Fibroblast of the aortic adventitia (primary cell): ENCODE data around the gene NADSYN1. TPM values are rescaled to one million over a fixed set of nuclear protein-coding genes. Genes with fewer than 3 reads are reported as not detected.

Experiments used
- DNase-seq: peaks from one replicate; pipeline ENCODE4 v3.0.0-alpha.2; 2010; ENCODE audit warnings: low read depth
- H3K4me3 ChIP-seq: 2 replicates; pipeline ENCODE4 v1.5.1; 2011; ENCODE audit warnings: low read depth, mild to moderate bottlenecking, control low read depth, low read length, moderate library complexity
- CTCF ChIP-seq: IDR thresholded peaks from 2 replicates; pipeline ENCODE4 v1.5.1; 2011; ENCODE audit warnings: mild to moderate bottlenecking, low read length, control low read depth, inconsistent platforms; ENCODE audit not compliant: insufficient read depth
- total RNA-seq: library from RNA; depleted of rRNA; stranded (reverse); fragments of >200 nt; gene quantifications from 2 replicates; pipeline ENCODE4 v1.2.3, GENCODE V29; 2012; ENCODE audit warnings: low replicate concordance

NADSYN1 gene
- total RNA-seq, 1 donor, result 50.9 TPM

- TF ChIP-seq CTCF, result no peak
- DNase-seq, result no peak
- no peak overlapping the region for H3K4me3 ChIP-seq
Measured at GRCh38 chr11:71437879-71438278, 15.1 kb upstream of the NADSYN1 start.

GRCh38 chr11:71438650-71439049 is 14.4 kb upstream of the NADSYN1 start:
- DNase-seq, result no peak
- no peak overlapping the region for H3K4me3 ChIP-seq
- no peak for TF ChIP-seq CTCF

GRCh38 chr11:71440021-71440755 is 12.8 kb upstream of the NADSYN1 start:
- DNase-seq, result no peak
- no peak for TF ChIP-seq CTCF

GRCh38 chr11:71441251-71441650 is 11.8 kb upstream of the NADSYN1 start:
- no peak for DNase-seq
- TF ChIP-seq CTCF, result no peak

More at GRCh38 chr11:71440021-71440755, 12.8 kb upstream of the NADSYN1 start:
- no peak overlapping the region for H3K4me3 ChIP-seq

GRCh38 chr11:71442123-71442522 is 10.9 kb upstream of the NADSYN1 start:
- DNase-seq, result no peak
- no peak for TF ChIP-seq CTCF
- no peak overlapping the region for H3K4me3 ChIP-seq

More at GRCh38 chr11:71441251-71441650, 11.8 kb upstream of the NADSYN1 start:
- H3K4me3 ChIP-seq, result no peak overlapping the region

- no peak for DNase-seq
- TF ChIP-seq CTCF, result no peak
- no peak overlapping the region for H3K4me3 ChIP-seq
Measured at GRCh38 chr11:71442880-71443279, 10.1 kb upstream of the NADSYN1 start.
